Measurements from ENCODE around the gene DNAJA2. TPM values are rescaled to one million over a fixed set of nuclear protein-coding genes. Genes with fewer than 3 reads are reported as not detected.

Gene DNAJA2
- total and polyA plus RNA-seq, 7 donors = 33.6 to 68.7 (median 59.0) TPM

DNA sequence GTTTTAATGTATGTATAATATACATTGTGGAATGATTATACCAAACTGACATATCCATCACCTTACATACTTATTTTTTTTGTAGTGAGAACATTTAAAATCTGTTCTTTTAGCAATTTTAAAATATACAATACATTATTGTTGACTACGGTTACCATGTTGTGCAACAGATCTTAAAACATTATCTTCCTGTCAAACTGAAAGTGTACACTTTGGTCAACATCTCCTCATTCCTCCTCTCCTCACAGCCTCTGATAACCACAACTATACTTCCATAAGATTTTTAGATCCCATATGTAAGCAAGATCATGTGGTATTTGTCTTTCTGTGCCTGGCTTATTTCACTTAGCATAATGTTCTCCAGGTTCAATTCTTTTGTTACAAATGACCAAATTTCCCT lies 7.5 kb upstream of the DNAJA2 start:
- 77 to 90% methylated on average over 1 of the region's 1 CpG for WGBS, 2 donors
- Histone ChIP-seq H3K27me3 (no peaks in the 10 kb centered on the region), H3K4me1 (no peaks in the 10 kb centered on the region), H3K4me3 (no peak overlapping the region), H3K36me3 (no peaks in the 10 kb centered on the region), H3K9me3 (no peaks in the 10 kb centered on the region), H3K27ac (no peak overlapping the region)
- DNase-seq = no peak
- TF ChIP-seq POLR2A (IDR thresholded peaks at IDR 0.05) = no peak
- intact Hi-C loops (cut with DNase I) = no loop called here

- WGBS, 2 donors = 19 to 67% methylated on average over 4 of the region's 4 CpGs
- no peaks in the 10 kb centered on the region for H3K9me3 ChIP-seq
- intact Hi-C loops (cut with DNase I) = no loop called here
- H3K27ac ChIP-seq = no peak overlapping the region
- peaks cover 0 to 19% (median 17%) of the 10 kb centered on the region in 4 donors for H3K4me1 ChIP-seq
- no peaks in the 10 kb centered on the region for H3K36me3 ChIP-seq
- DNase-seq = no peak
- TF ChIP-seq POLR2AphosphoS5 (IDR thresholded peaks at IDR 0.05) (no peak), EP300 (IDR thresholded peaks at IDR 0.05) (no peak), CTCF (IDR thresholded peaks at IDR 0.05) (no peak), POLR2A (IDR thresholded peaks at IDR 0.05) (no peak)
- H3K4me3 ChIP-seq = no peak overlapping the region
- no peaks in the 10 kb centered on the region for H3K27me3 ChIP-seq
Measured at GRCh38 chr16:46976550-46976949, 3.1 kb upstream of the DNAJA2 start.

DNA sequence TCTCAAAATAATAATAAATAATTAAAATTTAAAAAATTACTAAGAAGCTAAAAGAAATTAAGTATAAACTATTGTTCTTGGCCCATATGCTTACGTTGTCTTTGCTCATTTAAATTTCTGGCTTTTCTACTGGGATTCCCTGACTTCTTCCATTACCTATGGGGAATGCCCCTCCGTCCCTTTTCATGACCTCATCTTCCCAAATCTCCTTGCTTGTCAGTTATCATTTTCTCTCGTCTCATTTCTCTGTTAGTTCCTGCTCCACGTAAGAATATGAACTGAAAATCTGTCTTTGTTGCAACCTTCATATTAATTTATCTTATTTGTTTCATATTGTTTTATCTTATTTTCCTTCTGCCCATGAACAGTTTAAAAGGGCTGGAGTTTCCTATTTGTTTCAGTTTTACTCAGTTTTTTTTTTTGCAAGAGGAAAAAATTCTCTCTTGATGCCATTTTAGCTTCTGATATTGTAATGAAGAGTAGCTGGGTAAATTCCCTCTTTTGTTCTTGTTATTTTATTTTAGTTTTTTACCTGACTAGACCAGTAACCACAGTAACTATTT lies 2.5 kb upstream of the DNAJA2 start:
- H3K4me3 ChIP-seq = no peak overlapping the region
- peaks cover 0 to 24% (median 20%) of the 10 kb centered on the region in 4 donors for H3K4me1 ChIP-seq
- H3K36me3 ChIP-seq = peaks cover 0 to 4% (median 0%) of the 10 kb centered on the region in 4 donors
- no peak overlapping the region for H3K27ac ChIP-seq
- WGBS, 2 donors = 83% methylated on average over 4 of the region's 4 CpGs
- no peaks in the 10 kb centered on the region for H3K27me3 ChIP-seq
- no peaks in the 10 kb centered on the region for H3K9me3 ChIP-seq
- TF ChIP-seq POLR2AphosphoS5 (IDR thresholded peaks at IDR 0.05) (no peak), POLR2A (IDR thresholded peaks at IDR 0.05) (no peak), CTCF (IDR thresholded peaks at IDR 0.05) (no peak), EP300 (IDR thresholded peaks at IDR 0.05) (no peak)
- intact Hi-C loops (cut with DNase I) = no loop called here
- no peak for DNase-seq

GRCh38 chr16:46975165-46975564 lies 1.7 kb upstream of the DNAJA2 start:
- intact Hi-C loops (cut with DNase I) = no loop called here
- Histone ChIP-seq H3K4me3 (no peak overlapping the region), H3K27me3 (no peaks in the 10 kb centered on the region), H3K36me3 (peaks cover 0 to 8% (median 0%) of the 10 kb centered on the region in 4 donors), H3K4me1 (peaks cover 0 to 29% (median 23%) of the 10 kb centered on the region in 4 donors), H3K27ac (no peak overlapping the region), H3K9me3 (no peaks in the 10 kb centered on the region)
- no peak for TF ChIP-seq POLR2AphosphoS5 (IDR thresholded peaks at IDR 0.05)
- no peak for TF ChIP-seq CTCF (IDR thresholded peaks at IDR 0.05)
- no peak for TF ChIP-seq EP300 (IDR thresholded peaks at IDR 0.05)
- no peak for TF ChIP-seq POLR2A (IDR thresholded peaks at IDR 0.05)
- no peak for DNase-seq
- 96 to 97% methylated on average over 11 of the region's 11 CpGs for WGBS, 2 donors

GRCh38 chr16:46974352-46974751 lies 878 bp upstream of the DNAJA2 start:
- 61 to 67% methylated on average over 6 of the region's 6 CpGs for WGBS, 2 donors
- Histone ChIP-seq H3K36me3 (peaks cover 0 to 12% (median under 1%) of the 10 kb centered on the region in 4 donors), H3K9me3 (no peaks in the 10 kb centered on the region), H3K27me3 (no peaks in the 10 kb centered on the region), H3K27ac (peak overlapping the region; percentile 95 to 99 (median 97)), H3K4me3 (peak overlapping the region; percentile 80 to 95 (median 90)), H3K4me1 (peaks cover 0 to 37% (median 31%) of the 10 kb centered on the region in 4 donors)
- no peak for DNase-seq
- TF ChIP-seq CTCF (IDR thresholded peaks at IDR 0.05) = peak in 1 of 4 experiments; percentile 28
- TF ChIP-seq POLR2AphosphoS5 (IDR thresholded peaks at IDR 0.05) = no peak
- TF ChIP-seq POLR2A (IDR thresholded peaks at IDR 0.05) = no peak
- TF ChIP-seq EP300 (IDR thresholded peaks at IDR 0.05) = no peak
- intact Hi-C loops (cut with DNase I) = no loop called here

Measured in sigmoid colon (tissue), 7 donors.